ENCODE data around the gene CALU.
A peak's percentile ranks its signal among the peaks of the same experiment; 100 is the strongest.

CALU gene

DNA sequence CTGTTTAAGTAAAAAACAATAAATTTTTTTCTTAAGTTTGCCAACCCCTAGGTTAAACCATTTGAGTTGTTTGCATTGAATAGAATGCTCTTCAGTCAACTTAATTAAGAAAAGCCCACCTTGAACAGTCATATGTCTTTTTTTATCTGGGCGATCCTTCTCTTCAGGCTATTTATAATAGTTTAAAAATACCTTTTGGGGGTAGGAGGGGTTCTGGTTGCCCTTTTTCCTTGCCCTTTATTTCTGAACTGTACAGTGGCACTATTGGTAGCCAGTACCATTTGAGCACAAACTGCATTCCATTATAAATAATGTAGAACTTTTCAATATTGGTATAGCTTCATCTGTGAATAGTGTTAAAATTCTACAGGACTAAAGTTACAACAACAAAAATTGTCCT, 13.1 kb downstream of the CALU start:
- DNase-seq: no peak

DNA sequence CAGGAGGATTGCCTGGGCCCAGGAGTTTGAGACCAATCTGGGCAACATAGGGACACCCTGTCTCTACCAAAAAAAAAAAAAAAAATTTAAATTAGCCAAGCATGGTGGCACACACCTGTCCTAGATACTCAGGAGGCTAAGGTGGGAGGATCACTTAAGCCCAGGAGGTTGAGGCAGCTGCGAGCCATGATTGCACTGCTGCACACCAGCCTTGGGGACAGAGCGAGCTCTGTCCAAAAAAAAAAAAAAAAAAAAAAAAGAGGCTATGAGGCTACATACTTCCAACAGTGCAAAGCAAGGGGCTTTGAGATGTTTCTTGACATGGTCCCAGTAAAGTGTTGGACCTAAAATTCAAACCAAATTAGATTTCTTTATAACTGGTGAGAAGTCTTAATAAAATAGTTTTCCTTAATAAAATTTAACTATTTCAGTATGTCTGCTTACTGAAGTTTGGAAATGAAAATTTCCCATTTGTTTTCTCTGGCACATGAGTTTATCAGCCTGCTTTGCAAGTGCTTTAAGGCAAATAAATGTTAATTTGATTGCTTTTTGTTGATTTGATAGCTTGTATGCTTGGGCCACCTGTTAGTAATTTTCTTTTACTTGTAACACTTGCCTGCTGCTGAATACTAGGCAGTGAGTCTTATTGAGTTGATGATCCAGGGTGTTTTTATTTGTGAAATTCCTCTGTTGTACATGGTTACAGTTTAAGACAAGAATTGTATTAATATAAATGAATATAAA, 16.1 kb downstream of the CALU start:
- DNase-seq: no peak

DNA sequence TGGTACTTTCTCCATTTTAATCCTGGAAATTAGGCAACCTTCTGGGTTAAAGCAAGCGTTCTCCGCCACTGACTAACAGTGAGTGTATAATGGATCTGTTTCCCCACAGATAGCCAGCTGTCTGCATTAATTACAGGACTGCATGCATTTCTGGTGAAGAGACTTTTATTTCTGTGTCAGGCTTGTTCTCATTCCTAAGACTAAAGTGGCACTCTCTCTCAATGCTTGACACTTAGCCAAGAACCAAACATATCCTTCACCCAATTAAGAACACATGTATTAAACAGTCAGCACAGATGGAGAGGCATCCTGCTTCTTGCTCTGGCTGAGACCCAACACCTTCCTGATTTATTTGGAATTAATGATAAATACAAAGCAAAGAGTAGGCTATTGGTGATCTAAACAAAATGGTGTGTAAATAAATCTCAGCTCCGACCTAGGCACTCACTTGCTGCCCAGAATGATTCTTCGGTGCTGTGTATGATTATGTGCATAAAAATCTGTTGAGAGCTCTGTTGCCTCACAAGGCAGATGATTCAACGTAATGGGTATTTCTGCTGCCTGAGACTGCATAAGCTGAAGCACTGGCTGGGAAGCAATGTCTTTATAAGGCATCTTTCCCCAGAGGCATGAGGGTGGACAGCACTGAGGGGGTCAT, 16.8 kb downstream of the CALU start:
- DNase-seq: peak; percentile 81

DNA sequence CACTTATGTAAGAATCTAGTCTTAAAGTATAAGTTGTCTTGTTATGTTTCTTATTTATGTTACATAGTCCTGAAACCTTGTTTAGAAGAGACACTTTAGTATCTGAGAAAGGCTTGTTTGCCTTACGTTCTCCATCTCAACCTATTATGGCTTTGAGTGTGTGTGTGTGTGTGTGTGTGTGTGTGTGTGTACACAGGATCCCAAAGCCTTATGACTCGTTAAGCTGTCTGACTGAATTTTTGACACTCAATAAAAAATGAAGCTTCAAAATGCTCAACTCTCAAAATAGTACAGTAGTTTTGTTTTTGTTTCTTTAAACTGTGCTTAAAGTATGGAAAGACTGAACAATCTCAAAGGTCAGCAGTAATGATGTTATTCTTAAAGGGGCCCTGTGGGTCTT, 18.0 kb downstream of the CALU start:
- DNase-seq: no peak

GRCh38 chr7:128758553-128758952, 19.4 kb downstream of the CALU start:
- DNase-seq: no peak

DNA sequence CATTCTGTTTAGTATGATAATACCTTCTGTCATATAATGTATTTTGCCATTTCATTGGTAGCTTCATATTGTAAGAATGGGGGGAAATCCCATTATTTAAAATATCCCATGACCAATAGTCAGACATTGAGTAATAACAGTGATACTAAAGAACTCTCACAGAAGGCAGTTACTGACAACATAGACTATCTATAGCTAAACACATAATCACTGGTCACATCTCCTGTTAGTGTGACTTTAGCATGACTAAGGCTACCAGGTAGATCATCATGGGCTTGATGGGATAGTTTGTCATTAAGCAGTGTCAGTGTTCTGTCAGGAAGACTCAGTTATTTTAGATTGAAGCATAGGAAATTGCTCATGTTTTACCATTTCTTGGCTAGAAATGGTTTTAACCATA, 20.1 kb downstream of the CALU start:
- no peak for DNase-seq

DNA sequence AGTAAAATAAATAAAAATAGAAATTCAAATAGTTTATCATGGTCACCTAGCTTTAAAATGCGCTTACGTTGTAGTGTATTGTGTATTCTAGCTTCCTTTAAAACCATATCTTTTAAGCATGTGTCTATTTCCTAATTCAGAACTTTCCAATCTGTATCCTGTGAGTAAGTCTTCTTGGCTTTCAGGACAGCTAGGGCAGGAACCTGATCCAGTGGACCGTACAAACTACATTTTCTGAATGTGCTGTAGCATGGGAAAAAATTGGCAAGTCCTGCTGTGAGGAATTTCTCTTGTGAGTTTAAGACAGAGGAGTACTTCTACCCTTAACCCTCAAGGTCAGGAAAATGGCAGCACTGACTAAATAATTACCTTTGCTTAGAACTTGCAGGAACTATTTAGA, 24.4 kb downstream of the CALU start:
- no peak for DNase-seq

- DNase-seq: no peak
These were observed 28.4 kb downstream of the CALU start for GRCh38 chr7:128767475-128768110.

DNA sequence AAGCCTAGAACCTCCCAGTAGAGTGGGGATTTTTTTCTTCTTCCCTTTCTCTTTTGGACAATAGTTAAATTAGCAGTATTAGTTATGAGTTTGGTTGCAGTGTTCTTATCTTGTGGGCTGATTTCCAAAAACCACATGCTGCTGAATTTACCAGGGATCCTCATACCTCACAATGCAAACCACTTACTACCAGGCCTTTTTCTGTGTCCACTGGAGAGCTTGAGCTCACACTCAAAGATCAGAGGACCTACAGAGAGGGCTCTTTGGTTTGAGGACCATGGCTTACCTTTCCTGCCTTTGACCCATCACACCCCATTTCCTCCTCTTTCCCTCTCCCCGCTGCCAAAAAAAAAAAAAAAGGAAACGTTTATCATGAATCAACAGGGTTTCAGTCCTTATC, 31.1 kb downstream of the CALU start:
- DNase-seq: no peak

- DNase-seq: no peak
These were observed 34.4 kb downstream of the CALU start for GRCh38 chr7:128773604-128774003.

GRCh38 chr7:128774029-128774689, 35.0 kb downstream of the CALU start:
- DNase-seq: no peak

- no peak for DNase-seq
These were observed 35.8 kb downstream of the CALU start for GRCh38 chr7:128774921-128775320.

GRCh38 chr7:128775744-128776474, 36.8 kb downstream of the CALU start, which contains the start of gene OPN1SW:
Gene OPN1SW, minus strand, starts transcription at chr7:128775794. Its CDS starts 13 bp downstream, at chr7:128775781.
- DNase-seq: no peak

- DNase-seq: no peak
These were observed 38.3 kb downstream of the CALU start for GRCh38 chr7:128777156-128778123.

DNA sequence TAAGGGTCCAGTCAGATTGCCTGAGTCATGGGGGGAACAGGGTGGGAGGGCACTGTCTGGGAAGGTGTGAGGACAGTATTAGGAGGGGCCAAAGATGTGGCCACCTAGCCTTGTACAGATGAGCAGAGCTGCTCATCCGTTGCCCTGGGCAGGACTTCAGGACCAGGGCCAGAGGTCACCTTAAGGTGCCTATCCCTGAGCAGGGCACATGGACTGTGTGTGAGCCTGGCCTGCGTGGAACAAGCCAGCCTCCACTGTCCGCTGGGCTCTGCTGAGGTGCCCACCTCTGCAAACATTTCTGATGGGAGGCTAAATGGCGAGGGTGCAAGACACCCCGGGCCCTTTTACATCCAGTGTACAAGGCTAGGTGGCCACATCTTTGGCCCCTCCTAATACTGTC, 39.8 kb downstream of the CALU start:
- no peak for DNase-seq

GRCh38 chr7:128781126-128781525, 42.0 kb downstream of the CALU start:
- DNase-seq: no peak

- DNase-seq: no peak
These were observed 42.7 kb downstream of the CALU start for GRCh38 chr7:128781851-128782250.

DNA sequence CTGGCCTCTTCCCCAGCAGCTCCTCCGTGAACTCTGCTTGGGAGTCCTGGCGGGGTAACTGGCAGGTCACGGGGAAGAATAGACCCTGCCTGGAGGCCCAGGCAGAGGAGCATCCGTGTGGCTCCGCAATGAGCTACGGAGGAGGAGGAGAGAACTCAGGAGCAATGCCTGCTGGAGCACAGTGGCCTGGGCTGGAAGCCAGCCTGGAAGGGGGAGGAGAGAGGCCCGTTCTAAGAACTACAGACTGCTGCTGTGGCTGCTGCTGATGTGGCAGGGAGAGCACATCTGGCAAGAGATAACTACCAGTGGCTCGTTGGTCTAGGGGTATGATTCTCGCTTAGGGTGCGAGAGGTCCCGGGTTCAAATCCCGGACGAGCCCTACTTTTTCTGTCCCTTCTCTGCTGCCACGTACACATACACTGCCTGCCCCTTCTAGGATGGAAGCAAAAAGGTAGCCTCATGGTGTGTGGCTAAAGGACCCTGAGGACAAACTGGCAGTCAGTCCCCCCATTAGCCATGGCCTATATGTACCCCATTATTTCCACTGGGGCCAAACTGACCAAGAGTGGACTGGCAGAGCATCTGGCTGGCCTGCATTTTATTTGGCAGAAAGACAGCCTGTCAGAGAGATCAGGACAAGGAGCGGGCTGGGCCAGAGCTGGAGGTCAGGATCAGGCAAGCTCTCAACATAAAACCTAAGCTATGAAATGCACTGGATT, 44.1 kb downstream of the CALU start:
- DNase-seq: no peak

- DNase-seq: no peak
These were observed 46.6 kb downstream of the CALU start for GRCh38 chr7:128785738-128786137.

DNA sequence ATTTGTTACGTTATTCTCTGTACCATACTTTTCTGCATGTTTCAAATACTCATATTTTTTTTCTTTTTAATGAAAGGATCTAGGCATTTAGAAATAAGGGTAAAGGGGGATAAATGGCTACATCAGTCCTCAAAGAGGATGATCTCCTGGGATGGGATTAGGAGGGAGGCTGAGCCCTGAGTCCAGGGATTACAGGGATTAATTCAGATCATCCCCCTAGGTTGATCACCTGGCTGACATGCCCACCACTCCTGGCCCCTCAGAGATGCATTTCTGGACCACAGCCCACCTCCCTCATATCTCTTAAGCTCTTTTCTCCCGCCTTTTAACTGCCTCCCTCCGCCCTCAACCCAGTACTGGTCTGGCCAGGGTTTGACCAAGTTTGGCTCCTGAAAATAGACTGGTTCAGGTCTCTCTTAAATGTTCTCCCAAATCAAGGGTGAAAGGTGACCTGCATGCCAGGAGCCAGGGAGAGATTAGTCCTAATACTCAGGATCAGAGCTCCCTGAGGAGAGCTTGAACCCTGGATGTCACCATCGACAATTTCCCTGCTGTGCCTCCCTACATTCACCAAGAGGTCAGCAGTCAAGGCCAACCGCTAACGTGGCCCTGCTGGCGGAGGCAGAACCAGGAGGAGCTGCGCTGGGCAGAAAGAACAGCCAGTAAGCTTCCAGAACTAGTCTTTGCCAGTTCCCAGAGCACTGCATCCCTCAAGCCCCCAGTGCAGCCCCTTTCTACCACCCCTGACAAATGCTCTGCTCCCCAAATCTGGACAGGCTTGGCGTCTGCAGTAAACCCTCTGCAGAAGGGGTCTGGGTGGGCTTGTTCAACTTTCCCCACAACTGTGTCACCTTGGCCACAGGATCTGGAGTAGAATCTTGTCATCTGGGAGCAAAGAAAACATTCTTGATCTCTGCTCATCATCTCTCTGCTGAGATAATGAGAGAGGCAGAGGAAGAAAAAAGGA, 49.6 kb downstream of the CALU start:
- DNase-seq: no peak
